HepG2 (cell line): ENCODE data around the gene PGPEP1. TPM values are rescaled to one million over a fixed set of nuclear protein-coding genes. Genes with fewer than 3 reads are reported as not detected.

Experiments used
- CREB1 ChIP-seq, 2 experiments: fragments of 450-650 bp in 1 of 2; IDR thresholded peaks; 2 replicates each; pipeline ENCODE4 v1.6.1; 2016 to 2017; ENCODE audit warnings: control low read depth in 1 of 2, mild to moderate bottlenecking in 1 of 2, missing compliant biosample characterization in 1 of 2, missing genetic modification characterization in 1 of 2
- KDM3A ChIP-seq: IDR thresholded peaks from 2 replicates; pipeline ENCODE4 v1.6.1; 2018; ENCODE audit warnings: low read depth, missing compliant biosample characterization
- RARA ChIP-seq: IDR thresholded peaks from 2 replicates; pipeline ENCODE4 v1.6.1; 2016; ENCODE audit warnings: missing genetic modification reagents, missing compliant biosample characterization
- SMC3 ChIP-seq: IDR thresholded peaks from 2 replicates; pipeline ENCODE4 v1.6.1; 2011; ENCODE audit warnings: low read length, improper control_type of control experiment
- STAG1 ChIP-seq: sonication (generic); formaldehyde crosslinking; IDR thresholded peaks from 2 replicates; pipeline ENCODE4 v1.4.0; 2020; ENCODE audit warnings: missing genetic modification reagents
- XRCC5 ChIP-seq: fragments of 200-400 bp; formaldehyde crosslinking; optimal IDR thresholded peaks from 2 replicates; pipeline ENCODE3; 2017; ENCODE audit warnings: mild to moderate bottlenecking, low read length
- polyA plus RNA-seq, 8 experiments: library from polyadenylated mRNA; depleted of rRNA in 3 of 8; stranded (reverse) in 7 of 8; unstranded in 1 of 8; fragments of >200 nt; fragmentation: Illumina TruSeq in 4 of 8; extraction: Trizol in 4 of 8; gene quantifications; 2 replicates each; pipeline versions ENCODE4 v1.2.1 to v1.2.3, GENCODE V29; 2011 to 2016; ENCODE audit warnings: low read depth in 4 of 8, missing spikeins in 1 of 8, mixed read lengths in 1 of 8; ENCODE audit not compliant: insufficient read depth in 1 of 8
- total RNA-seq, 5 experiments: library from RNA; depleted of rRNA; stranded (reverse); fragments of >200 nt; fragmentation: Illumina TruSeq; extraction: Trizol; gene quantifications; 2 replicates each; pipeline ENCODE4 v1.2.3, GENCODE V29; 2016; ENCODE audit warnings: low read depth in 1 of 5
- TF ChIP-seq, protein P1 (sequence below): sonication (generic); formaldehyde crosslinking; IDR thresholded peaks from 2 replicates; pipeline ENCODE4 v1.5.1; 2020; ENCODE audit warnings: mild to moderate bottlenecking, missing genetic modification reagents, moderate library complexity
- TF ChIP-seq, protein P2 (sequence below): sonication (generic); formaldehyde crosslinking; IDR thresholded peaks from 2 replicates; pipeline ENCODE4 v1.5.0; 2020; ENCODE audit warnings: mild to moderate bottlenecking, missing genetic modification reagents
- TF ChIP-seq, protein P3 (sequence below): sonication (generic); formaldehyde crosslinking; IDR thresholded peaks from 2 replicates; pipeline ENCODE4; 2020; ENCODE audit warnings: missing genetic modification reagents, mild to moderate bottlenecking, borderline replicate concordance
- TF ChIP-seq, protein P4 (sequence below), 2 experiments: sonication (generic) in 1 of 2; formaldehyde crosslinking in 1 of 2; IDR thresholded peaks; 2 replicates each; pipeline versions ENCODE4 v1.4.0 to v1.6.1; 2018 to 2020; ENCODE audit warnings: missing genetic modification reagents in 2 of 2, borderline replicate concordance in 1 of 2, low read depth in 1 of 2, mild to moderate bottlenecking in 1 of 2, missing biosample characterization in 1 of 2

PGPEP1 gene
- total and polyA plus RNA-seq, 2 of the 13 experiments (the other 11 are each of a cell fraction or from before 2014, with no cell fraction given): 53.1 to 56.6 TPM

DNA sequence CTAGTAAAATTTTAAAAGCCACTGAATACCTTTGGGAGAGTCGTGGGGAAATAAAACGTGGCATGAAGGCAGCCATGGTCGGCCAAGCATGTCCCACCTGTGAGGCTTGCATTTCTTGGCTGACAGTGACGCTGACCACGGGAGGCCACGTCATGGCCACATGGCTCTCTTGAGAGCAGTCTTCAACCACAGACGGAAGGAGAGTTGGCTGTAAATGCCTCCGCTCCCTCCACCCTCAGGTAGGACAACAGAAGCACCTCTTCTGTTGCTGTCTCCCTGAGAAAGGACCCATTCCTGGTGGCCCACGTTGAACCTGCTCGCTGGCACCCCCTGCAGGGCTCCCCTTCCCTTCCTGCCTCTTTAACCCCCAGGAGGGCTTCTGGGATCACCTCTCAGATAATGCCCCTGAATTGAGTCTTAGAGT, 67.7 kb downstream of the PGPEP1 start (continued):
- TF ChIP-seq, protein P1, sequence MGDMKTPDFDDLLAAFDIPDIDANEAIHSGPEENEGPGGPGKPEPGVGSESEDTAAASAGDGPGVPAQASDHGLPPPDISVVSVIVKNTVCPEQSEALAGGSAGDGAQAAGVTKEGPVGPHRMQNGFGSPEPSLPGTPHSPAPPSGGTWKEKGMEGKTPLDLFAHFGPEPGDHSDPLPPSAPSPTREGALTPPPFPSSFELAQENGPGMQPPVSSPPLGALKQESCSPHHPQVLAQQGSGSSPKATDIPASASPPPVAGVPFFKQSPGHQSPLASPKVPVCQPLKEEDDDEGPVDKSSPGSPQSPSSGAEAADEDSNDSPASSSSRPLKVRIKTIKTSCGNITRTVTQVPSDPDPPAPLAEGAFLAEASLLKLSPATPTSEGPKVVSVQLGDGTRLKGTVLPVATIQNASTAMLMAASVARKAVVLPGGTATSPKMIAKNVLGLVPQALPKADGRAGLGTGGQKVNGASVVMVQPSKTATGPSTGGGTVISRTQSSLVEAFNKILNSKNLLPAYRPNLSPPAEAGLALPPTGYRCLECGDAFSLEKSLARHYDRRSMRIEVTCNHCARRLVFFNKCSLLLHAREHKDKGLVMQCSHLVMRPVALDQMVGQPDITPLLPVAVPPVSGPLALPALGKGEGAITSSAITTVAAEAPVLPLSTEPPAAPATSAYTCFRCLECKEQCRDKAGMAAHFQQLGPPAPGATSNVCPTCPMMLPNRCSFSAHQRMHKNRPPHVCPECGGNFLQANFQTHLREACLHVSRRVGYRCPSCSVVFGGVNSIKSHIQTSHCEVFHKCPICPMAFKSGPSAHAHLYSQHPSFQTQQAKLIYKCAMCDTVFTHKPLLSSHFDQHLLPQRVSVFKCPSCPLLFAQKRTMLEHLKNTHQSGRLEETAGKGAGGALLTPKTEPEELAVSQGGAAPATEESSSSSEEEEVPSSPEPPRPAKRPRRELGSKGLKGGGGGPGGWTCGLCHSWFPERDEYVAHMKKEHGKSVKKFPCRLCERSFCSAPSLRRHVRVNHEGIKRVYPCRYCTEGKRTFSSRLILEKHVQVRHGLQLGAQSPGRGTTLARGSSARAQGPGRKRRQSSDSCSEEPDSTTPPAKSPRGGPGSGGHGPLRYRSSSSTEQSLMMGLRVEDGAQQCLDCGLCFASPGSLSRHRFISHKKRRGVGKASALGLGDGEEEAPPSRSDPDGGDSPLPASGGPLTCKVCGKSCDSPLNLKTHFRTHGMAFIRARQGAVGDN (CRISPR knock-in tag): peak; percentile 36
- TF ChIP-seq, protein P2, sequence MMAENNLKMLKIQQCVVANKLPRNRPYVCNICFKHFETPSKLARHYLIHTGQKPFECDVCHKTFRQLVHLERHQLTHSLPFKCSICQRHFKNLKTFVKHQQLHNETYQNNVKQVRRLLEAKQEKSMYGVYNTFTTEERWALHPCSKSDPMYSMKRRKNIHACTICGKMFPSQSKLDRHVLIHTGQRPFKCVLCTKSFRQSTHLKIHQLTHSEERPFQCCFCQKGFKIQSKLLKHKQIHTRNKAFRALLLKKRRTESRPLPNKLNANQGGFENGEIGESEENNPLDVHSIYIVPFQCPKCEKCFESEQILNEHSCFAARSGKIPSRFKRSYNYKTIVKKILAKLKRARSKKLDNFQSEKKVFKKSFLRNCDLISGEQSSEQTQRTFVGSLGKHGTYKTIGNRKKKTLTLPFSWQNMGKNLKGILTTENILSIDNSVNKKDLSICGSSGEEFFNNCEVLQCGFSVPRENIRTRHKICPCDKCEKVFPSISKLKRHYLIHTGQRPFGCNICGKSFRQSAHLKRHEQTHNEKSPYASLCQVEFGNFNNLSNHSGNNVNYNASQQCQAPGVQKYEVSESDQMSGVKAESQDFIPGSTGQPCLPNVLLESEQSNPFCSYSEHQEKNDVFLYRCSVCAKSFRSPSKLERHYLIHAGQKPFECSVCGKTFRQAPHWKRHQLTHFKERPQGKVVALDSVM: 0 out of 2 replicates have a peak, but pooled peaks have one; percentile 32
- TF ChIP-seq SMC3: peak; percentile 47; the same call in 1 of the 2 replicates
- TF ChIP-seq RARA (CRISPR knock-in tag): 0 out of 2 replicates have a peak, but pooled peaks have one; percentile 13
- 0 out of 2 replicates have a peak, but pooled peaks have one; percentile 13 for TF ChIP-seq CREB1 (IDR thresholded peaks at IDR 0.05)
- no peak for TF ChIP-seq CREB1 (CRISPR knock-in tag; IDR thresholded peaks at IDR 0.05)
- no peak for TF ChIP-seq KDM3A (CRISPR knock-in tag)
- peak; percentile 59 for TF ChIP-seq XRCC5
- TF ChIP-seq, protein P3, sequence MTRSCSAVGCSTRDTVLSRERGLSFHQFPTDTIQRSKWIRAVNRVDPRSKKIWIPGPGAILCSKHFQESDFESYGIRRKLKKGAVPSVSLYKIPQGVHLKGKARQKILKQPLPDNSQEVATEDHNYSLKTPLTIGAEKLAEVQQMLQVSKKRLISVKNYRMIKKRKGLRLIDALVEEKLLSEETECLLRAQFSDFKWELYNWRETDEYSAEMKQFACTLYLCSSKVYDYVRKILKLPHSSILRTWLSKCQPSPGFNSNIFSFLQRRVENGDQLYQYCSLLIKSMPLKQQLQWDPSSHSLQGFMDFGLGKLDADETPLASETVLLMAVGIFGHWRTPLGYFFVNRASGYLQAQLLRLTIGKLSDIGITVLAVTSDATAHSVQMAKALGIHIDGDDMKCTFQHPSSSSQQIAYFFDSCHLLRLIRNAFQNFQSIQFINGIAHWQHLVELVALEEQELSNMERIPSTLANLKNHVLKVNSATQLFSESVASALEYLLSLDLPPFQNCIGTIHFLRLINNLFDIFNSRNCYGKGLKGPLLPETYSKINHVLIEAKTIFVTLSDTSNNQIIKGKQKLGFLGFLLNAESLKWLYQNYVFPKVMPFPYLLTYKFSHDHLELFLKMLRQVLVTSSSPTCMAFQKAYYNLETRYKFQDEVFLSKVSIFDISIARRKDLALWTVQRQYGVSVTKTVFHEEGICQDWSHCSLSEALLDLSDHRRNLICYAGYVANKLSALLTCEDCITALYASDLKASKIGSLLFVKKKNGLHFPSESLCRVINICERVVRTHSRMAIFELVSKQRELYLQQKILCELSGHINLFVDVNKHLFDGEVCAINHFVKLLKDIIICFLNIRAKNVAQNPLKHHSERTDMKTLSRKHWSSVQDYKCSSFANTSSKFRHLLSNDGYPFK (CRISPR knock-in tag): no peak
- peak; percentile 66 for TF ChIP-seq STAG1 (CRISPR knock-in tag)
- TF ChIP-seq, protein P4, sequence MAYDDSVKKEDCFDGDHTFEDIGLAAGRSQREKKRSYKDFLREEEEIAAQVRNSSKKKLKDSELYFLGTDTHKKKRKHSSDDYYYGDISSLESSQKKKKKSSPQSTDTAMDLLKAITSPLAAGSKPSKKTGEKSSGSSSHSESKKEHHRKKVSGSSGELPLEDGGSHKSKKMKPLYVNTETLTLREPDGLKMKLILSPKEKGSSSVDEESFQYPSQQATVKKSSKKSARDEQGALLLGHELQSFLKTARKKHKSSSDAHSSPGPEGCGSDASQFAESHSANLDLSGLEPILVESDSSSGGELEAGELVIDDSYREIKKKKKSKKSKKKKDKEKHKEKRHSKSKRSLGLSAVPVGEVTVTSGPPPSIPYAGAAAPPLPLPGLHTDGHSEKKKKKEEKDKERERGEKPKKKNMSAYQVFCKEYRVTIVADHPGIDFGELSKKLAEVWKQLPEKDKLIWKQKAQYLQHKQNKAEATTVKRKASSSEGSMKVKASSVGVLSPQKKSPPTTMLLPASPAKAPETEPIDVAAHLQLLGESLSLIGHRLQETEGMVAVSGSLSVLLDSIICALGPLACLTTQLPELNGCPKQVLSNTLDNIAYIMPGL (CRISPR knock-in tag; IDR thresholded peaks at IDR 0.05; ENCODE audit: borderline replicate concordance in 1 of 2, low read depth in 1 of 2): 0 out of 4 replicates have a peak, but pooled peaks of 1 of the 2 experiments have one; percentile 23
- TF ChIP-seq, all 625 proteins: peak for 15
